GM23338 (cell line): ENCODE measurements around the gene RIT2.

Experiments
- CREB1 ChIP-seq: fragments of 250-450 bp; sonication (Bioruptor Pico); IDR thresholded peaks from 2 replicates; pipeline ENCODE4 v1.5.0; 2020; ENCODE audit warnings: low read depth, mild to moderate bottlenecking, moderate library complexity
- EZH2 ChIP-seq: fragments of 200-600 bp; sonication (generic); IDR thresholded peaks from one replicate; pipeline ENCODE4 v1.8.0; 2017; ENCODE audit warnings: antibody characterized with exemption, mild to moderate bottlenecking, low read depth; ENCODE audit not compliant: unreplicated experiment
- EZH2phosphoT487 ChIP-seq: fragments of 200-600 bp; sonication (generic); IDR thresholded peaks from one replicate; pipeline ENCODE4 v1.8.1; 2018; ENCODE audit warnings: antibody characterized with exemption; ENCODE audit not compliant: unreplicated experiment
- JUNB ChIP-seq: IDR thresholded peaks from one replicate; pipeline ENCODE4 v1.6.1; 2016; ENCODE audit warnings: antibody characterized with exemption; ENCODE audit not compliant: unreplicated experiment
- POLR2AphosphoS5 ChIP-seq: IDR thresholded peaks from 2 replicates; pipeline ENCODE4 v1.6.1; 2016; ENCODE audit warnings: antibody characterized with exemption, low read depth
- STAT1 ChIP-seq: IDR thresholded peaks from one replicate; pipeline ENCODE4 v1.6.1; 2016; ENCODE audit warnings: antibody characterized with exemption; ENCODE audit not compliant: unreplicated experiment
- ZNF114 ChIP-seq: fragments of 250-450 bp; sonication (Bioruptor Pico); IDR thresholded peaks from 2 replicates; pipeline ENCODE4 v1.5.0; 2020; ENCODE audit warnings: mild to moderate bottlenecking, moderate library complexity
- TF ChIP-seq, protein P1 (sequence below): fragments of 250-450 bp; sonication (Bioruptor Pico); IDR thresholded peaks from 2 replicates; pipeline ENCODE4 v1.5.0; 2020; ENCODE audit warnings: mild to moderate bottlenecking, moderate library complexity
- TF ChIP-seq, protein P2 (sequence below): IDR thresholded peaks from one replicate; pipeline ENCODE4 v1.6.1; 2018; ENCODE audit warnings: antibody characterized with exemption; ENCODE audit not compliant: unreplicated experiment
- TF ChIP-seq, protein P3 (sequence below), 2 experiments: fragments of 200-600 bp in 1 of 2; sonication (generic) in 1 of 2; conservative IDR thresholded peaks; 2 replicates each; pipeline versions ENCODE4 v1.5.1 to v1.6.1; 2016 to 2017; ENCODE audit warnings: antibody characterized with exemption in 2 of 2, low read depth in 2 of 2, mild to moderate bottlenecking in 2 of 2, moderate library complexity in 1 of 2

DNA sequence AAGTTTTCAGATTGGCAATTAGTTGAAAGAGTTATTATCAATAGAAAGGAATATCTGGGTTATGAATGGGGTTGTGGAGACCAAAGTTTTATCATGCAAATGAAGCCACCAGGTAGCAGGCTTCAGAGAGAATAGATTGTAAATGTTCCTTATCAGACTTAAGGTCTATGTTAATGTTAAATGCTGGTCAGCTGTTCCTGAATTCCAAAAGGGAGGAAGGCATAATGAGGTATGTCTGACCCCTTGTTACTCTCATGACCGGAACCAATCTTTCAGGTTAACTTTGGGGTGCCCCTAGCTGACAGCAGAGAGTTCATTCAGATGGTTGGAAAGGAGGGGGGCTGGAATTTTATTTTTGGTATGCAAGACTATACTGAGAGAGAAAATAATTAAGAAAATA is 47.9 kb downstream of the RIT2 start:
- TF ChIP-seq, protein P1, sequence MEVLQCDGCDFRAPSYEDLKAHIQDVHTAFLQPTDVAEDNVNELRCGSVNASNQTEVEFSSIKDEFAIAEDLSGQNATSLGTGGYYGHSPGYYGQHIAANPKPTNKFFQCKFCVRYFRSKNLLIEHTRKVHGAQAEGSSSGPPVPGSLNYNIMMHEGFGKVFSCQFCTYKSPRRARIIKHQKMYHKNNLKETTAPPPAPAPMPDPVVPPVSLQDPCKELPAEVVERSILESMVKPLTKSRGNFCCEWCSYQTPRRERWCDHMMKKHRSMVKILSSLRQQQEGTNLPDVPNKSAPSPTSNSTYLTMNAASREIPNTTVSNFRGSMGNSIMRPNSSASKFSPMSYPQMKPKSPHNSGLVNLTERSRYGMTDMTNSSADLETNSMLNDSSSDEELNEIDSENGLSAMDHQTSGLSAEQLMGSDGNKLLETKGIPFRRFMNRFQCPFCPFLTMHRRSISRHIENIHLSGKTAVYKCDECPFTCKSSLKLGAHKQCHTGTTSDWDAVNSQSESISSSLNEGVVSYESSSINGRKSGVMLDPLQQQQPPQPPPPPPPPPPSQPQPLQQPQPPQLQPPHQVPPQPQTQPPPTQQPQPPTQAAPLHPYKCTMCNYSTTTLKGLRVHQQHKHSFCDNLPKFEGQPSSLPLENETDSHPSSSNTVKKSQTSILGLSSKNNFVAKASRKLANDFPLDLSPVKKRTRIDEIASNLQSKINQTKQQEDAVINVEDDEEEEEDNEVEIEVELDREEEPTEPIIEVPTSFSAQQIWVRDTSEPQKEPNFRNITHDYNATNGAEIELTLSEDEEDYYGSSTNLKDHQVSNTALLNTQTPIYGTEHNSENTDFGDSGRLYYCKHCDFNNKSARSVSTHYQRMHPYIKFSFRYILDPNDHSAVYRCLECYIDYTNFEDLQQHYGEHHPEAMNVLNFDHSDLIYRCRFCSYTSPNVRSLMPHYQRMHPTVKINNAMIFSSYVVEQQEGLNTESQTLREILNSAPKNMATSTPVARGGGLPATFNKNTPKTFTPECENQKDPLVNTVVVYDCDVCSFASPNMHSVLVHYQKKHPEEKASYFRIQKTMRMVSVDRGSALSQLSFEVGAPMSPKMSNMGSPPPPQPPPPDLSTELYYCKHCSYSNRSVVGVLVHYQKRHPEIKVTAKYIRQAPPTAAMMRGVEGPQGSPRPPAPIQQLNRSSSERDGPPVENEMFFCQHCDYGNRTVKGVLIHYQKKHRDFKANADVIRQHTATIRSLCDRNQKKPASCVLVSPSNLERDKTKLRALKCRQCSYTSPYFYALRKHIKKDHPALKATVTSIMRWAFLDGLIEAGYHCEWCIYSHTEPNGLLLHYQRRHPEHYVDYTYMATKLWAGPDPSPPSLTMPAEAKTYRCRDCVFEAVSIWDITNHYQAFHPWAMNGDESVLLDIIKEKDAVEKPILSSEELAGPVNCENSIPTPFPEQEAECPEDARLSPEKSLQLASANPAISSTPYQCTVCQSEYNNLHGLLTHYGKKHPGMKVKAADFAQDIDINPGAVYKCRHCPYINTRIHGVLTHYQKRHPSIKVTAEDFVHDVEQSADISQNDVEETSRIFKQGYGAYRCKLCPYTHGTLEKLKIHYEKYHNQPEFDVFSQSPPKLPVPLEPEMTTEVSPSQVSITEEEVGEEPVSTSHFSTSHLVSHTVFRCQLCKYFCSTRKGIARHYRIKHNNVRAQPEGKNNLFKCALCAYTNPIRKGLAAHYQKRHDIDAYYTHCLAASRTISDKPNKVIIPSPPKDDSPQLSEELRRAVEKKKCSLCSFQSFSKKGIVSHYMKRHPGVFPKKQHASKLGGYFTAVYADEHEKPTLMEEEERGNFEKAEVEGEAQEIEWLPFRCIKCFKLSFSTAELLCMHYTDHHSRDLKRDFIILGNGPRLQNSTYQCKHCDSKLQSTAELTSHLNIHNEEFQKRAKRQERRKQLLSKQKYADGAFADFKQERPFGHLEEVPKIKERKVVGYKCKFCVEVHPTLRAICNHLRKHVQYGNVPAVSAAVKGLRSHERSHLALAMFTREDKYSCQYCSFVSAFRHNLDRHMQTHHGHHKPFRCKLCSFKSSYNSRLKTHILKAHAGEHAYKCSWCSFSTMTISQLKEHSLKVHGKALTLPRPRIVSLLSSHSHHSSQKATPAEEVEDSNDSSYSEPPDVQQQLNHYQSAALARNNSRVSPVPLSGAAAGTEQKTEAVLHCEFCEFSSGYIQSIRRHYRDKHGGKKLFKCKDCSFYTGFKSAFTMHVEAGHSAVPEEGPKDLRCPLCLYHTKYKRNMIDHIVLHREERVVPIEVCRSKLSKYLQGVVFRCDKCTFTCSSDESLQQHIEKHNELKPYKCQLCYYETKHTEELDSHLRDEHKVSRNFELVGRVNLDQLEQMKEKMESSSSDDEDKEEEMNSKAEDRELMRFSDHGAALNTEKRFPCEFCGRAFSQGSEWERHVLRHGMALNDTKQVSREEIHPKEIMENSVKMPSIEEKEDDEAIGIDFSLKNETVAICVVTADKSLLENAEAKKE (CRISPR knock-in tag): peak; percentile 2; the same call in 1 of the 2 replicates
- TF ChIP-seq, protein P2, sequence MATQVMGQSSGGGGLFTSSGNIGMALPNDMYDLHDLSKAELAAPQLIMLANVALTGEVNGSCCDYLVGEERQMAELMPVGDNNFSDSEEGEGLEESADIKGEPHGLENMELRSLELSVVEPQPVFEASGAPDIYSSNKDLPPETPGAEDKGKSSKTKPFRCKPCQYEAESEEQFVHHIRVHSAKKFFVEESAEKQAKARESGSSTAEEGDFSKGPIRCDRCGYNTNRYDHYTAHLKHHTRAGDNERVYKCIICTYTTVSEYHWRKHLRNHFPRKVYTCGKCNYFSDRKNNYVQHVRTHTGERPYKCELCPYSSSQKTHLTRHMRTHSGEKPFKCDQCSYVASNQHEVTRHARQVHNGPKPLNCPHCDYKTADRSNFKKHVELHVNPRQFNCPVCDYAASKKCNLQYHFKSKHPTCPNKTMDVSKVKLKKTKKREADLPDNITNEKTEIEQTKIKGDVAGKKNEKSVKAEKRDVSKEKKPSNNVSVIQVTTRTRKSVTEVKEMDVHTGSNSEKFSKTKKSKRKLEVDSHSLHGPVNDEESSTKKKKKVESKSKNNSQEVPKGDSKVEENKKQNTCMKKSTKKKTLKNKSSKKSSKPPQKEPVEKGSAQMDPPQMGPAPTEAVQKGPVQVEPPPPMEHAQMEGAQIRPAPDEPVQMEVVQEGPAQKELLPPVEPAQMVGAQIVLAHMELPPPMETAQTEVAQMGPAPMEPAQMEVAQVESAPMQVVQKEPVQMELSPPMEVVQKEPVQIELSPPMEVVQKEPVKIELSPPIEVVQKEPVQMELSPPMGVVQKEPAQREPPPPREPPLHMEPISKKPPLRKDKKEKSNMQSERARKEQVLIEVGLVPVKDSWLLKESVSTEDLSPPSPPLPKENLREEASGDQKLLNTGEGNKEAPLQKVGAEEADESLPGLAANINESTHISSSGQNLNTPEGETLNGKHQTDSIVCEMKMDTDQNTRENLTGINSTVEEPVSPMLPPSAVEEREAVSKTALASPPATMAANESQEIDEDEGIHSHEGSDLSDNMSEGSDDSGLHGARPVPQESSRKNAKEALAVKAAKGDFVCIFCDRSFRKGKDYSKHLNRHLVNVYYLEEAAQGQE: no peak
- TF ChIP-seq, protein P3, sequence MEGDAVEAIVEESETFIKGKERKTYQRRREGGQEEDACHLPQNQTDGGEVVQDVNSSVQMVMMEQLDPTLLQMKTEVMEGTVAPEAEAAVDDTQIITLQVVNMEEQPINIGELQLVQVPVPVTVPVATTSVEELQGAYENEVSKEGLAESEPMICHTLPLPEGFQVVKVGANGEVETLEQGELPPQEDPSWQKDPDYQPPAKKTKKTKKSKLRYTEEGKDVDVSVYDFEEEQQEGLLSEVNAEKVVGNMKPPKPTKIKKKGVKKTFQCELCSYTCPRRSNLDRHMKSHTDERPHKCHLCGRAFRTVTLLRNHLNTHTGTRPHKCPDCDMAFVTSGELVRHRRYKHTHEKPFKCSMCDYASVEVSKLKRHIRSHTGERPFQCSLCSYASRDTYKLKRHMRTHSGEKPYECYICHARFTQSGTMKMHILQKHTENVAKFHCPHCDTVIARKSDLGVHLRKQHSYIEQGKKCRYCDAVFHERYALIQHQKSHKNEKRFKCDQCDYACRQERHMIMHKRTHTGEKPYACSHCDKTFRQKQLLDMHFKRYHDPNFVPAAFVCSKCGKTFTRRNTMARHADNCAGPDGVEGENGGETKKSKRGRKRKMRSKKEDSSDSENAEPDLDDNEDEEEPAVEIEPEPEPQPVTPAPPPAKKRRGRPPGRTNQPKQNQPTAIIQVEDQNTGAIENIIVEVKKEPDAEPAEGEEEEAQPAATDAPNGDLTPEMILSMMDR (conservative IDR thresholded peaks at IDR 0.05; ENCODE audit: low read depth in 2 of 2): no peak
- TF ChIP-seq POLR2AphosphoS5 (no peak), EZH2 (no peak), ZNF114 (CRISPR knock-in tag) (no peak), STAT1 (no peak), JUNB (no peak), CREB1 (no peak), EZH2phosphoT487 (no peak)
